Measurements from ENCODE around the gene SORCS2.

- TF ChIP-seq CTCF (IDR thresholded peaks at IDR 0.05; ENCODE audit: borderline replicate concordance, extremely low read depth, low read length, poor library complexity, severe bottlenecking) (no peak), EZH2 (IDR thresholded peaks at IDR 0.05; ENCODE audit: borderline replicate concordance, low read depth, low read length, severe bottlenecking) (no peak)
Measured at GRCh38 chr4:7598939-7599790, 406.8 kb downstream of the SORCS2 start.
